ENCODE results near the gene ZNRF2. TPM values are rescaled to one million over a fixed set of nuclear protein-coding genes. Genes with fewer than 3 reads are reported as not detected.
A peak's percentile ranks its signal among the peaks of the same experiment; 100 is the strongest.
"Not testable (repeated sequence)": the region's sequence is repeated elsewhere in the genome, so short reads cannot be mapped to it uniquely, and the experiment has no call there.

The ZNRF2 gene
- total RNA-seq, 1 donor from 2014 or later = 19.4 TPM

GRCh38 chr7:30353532-30353931, 69.1 kb downstream of the ZNRF2 start:
- no peak for DNase-seq (ENCODE audit: low read depth)

- DNase-seq (ENCODE audit: low read depth) = no peak
Observed at GRCh38 chr7:30353932-30354607, 69.7 kb downstream of the ZNRF2 start.

GRCh38 chr7:30354791-30355190, 70.4 kb downstream of the ZNRF2 start:
- DNase-seq (ENCODE audit: low read depth) = no peak

DNA sequence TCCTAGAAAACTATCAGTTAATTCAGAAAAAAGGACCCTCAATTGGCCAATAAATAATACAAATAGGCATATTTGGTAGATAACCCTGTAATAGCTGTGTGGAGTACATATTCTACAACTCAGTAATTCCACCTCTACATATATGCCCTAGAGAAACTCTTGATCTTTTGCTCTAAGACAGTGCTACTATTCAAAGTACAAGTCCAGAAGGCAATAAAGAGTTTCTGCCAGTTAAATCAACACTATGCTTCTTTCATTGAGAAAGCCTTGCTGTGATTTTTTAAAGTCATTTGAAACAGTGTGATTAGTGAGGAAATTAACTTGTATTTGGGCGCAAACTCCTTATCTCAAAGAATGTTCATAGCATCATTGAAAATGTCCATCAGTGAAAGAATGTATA, 75.6 kb downstream of the ZNRF2 start:
- DNase-seq (ENCODE audit: low read depth) = no peak

GRCh38 chr7:30363778-30364563, 79.6 kb downstream of the ZNRF2 start:
- DNase-seq (ENCODE audit: low read depth) = no peak

DNA sequence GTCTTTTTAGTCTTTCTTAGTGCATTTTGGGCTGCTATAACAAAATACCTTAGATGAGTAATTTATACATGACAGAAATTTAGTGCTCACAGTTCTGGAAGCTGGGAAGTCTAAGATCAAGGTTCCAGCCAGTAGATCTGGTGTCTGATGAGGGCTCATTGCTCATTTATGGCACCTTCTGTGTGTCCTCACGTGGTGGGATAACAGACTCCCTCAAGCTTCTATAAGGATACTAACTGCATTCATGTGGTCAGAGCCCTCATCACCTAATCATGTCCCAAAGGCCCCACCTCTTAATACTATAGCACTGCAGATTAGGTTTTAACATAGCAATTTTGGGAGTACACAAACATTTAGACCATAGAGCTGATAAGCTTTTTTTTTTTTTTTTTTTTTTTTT, 80.4 kb downstream of the ZNRF2 start:
- DNase-seq (ENCODE audit: low read depth) = no peak

GRCh38 chr7:30365621-30366020, 81.2 kb downstream of the ZNRF2 start:
- DNase-seq (ENCODE audit: low read depth) = no peak

GRCh38 chr7:30366606-30367005, 82.2 kb downstream of the ZNRF2 start:
- no peak for DNase-seq (ENCODE audit: low read depth)

- DNase-seq (ENCODE audit: low read depth) = no peak
Observed at GRCh38 chr7:30367561-30367960, 83.2 kb downstream of the ZNRF2 start.

DNA sequence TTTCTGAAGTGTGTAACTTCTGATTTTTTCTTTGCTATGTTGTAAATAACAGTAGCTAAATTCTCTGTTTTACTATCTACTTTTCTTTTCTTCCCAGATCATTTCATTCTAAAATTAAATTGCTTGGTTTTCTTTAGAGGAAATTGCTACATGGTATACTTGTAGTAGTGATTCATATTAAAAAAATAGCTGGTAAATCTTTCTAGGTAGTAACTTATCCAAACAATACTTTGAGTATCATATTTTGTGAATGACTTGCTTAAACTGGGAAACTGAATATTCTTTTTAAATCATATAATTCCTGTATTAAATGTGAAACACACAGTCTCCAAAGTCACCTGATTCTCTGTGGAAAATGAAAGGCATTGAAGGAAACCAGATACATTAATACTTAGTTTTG, 85.5 kb downstream of the ZNRF2 start:
- no peak for DNase-seq (ENCODE audit: low read depth)

DNA sequence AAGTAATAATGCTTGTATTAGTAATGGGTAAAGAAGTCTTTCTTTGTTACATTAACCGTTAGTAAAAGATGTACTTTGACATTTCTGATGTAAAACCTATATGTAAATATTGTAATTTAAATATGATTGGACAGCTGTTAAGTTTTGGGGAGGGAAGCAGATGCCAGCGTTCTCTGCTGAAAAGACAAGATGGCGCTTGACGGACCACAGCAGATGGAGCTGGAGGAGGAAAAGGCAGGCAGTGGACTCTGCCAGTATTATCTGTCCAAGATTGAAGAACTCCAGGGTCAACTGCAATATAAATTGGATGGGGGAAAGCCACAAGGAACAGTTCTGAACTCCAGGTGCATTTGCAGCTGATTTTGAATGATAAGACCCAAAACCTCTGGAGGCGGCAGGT, 86.9 kb downstream of the ZNRF2 start:
- DNase-seq (ENCODE audit: low read depth) = no peak

DNA sequence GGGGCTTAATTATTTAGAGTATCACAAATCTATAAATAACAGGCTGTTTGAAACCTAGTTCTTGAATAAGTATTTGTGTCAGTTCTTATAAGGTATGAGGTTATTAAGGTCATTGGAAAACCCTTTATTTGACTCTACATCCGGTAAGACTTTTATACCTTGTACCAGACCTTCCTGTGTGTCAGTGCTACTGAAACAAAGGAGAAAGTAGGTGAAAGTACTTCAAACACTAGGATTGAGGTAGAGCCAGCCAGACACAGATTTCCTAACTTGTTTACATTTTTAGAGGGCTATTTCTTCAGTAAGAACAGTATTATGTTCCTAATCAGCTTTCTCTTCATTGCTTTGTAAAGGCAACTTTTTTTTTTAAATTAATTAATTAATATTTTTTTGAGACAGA, 93.9 kb downstream of the ZNRF2 start:
- no peak for DNase-seq (ENCODE audit: low read depth)

DNA sequence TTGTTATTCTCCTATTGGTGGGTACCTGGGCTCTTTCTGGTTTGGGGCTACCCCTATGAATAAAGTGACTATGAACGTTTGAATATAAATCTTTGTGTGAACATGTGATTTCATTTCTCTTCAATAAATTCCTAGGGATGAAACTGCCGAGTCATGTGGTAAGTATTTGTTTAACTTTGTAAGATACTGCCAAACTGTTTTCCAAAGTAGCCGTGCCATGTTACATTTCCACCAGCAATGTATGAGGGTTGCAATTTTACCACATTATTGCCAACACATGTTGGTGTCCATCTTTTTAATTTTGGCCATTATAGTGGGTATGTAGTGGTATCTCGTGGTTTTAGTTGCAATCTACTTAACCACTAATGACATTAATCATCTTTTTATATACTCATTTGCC, 94.7 kb downstream of the ZNRF2 start:
- DNase-seq (ENCODE audit: low read depth) = peak; percentile 85

GRCh38 chr7:30379741-30380140, 95.3 kb downstream of the ZNRF2 start:
- DNase-seq (ENCODE audit: low read depth) = no peak

DNA sequence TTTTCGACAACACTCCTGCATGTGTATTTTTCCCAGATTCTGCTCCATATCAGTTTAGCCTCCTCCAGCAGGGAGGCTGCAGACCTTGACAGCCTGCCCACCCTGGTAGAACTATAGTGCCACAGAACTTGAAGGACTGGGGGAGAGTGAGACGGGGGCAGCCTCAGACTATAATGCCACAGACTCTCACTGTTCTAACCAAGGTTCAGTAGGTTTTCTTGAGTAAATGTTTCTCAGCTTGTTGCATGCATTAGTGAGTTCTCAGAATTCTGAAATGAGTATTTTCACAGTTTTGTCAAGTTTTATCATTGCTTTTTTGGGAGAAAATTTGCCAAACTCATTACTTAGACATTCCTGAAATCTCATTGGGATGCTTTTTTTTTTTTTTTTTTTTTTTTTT, 95.9 kb downstream of the ZNRF2 start:
- no peak for DNase-seq (ENCODE audit: low read depth)

GRCh38 chr7:30380824-30381223, 96.4 kb downstream of the ZNRF2 start:
- DNase-seq (ENCODE audit: low read depth) = not testable (repeated sequence)

GRCh38 chr7:30382607-30383006, 98.2 kb downstream of the ZNRF2 start:
- no peak for DNase-seq (ENCODE audit: low read depth)

DNA sequence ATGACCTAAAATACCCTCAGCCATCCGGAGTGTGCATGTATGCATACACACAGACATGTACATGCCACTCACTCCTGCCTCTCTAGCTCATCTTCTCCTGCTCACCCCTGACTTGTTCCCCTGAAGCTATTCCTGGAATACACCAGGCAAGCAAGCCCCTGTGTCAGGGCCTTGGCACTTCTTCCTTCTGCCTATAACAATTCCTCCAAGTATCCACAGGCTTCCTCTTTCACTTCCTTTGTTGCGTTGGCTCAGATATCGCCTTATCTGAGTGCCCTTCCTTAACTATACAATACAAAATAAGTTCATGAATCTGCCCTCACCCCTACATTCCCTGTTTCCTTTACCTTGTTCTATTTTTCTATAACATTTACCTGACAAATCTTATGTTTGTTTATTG, 105.4 kb downstream of the ZNRF2 start:
- no peak for DNase-seq (ENCODE audit: low read depth)

DNA sequence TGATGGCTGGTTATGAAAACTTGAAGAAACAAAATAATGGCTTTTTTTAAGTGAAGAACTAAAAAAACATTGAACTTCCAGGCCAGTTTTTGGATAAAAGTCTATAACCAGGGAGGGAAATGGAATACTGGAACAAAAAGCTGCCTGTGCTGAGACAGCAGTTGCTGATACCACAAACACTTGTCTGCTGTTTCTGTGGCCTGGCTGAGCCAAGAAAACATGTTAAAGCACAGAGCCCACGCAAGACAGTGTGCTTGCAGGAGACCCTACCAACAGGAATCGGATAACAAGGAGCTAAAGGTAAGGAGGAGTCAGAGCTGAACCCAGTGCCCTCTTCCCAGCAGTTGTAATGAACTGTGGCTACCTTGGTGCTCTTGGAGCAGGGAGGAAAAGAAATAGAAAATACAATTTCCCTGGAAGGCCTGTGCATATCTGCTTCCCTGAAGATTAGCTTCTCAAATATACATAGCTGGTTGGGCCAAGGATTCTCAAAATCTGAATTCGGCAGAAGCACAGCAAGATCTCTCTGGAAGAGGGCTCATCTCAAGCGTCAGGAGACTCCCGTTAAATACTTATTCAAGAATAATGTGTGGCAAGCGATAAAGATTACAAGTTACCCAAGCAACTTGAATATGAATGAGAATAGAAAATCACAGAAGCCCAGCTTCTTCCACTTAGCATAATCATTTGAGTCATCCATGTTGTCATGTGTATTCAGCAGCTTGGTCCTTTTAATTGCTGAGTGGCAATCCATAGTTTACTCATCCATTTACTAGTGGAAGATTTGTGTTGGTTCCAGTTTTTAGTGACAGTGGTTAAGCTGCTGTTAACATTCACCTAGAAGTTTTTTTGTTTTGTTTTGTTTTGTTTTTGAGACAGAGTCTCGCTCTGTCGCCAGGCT, 106.6 kb downstream of the ZNRF2 start:
- DNase-seq (ENCODE audit: low read depth) = peak; percentile 73

GRCh38 chr7:30391806-30392205, 107.4 kb downstream of the ZNRF2 start:
- DNase-seq (ENCODE audit: low read depth) = no peak

GRCh38 chr7:30395676-30396075, 111.3 kb downstream of the ZNRF2 start:
- no peak for DNase-seq (ENCODE audit: low read depth)

DNA sequence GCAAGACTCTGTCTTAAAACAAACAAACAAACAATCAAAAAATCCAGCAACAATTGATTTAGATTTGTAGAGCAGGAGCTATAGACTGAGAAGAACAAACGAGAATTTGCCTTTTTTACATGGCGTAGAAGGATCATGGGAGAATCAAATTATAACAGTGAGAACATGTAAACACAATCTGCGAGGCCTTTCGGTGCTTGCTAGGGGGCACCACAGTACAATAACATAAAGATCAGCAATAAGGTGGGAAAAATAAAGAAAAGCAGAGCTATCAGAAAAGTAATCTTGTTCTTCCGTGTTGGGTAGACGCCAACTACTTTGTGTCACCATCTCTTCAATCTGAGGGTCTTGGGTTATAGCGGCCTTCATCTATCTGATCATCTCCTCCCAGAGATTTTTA, 112.0 kb downstream of the ZNRF2 start:
- DNase-seq (ENCODE audit: low read depth) = no peak

Data from myocyte (in vitro differentiated cells).